Lung (tissue), 12 donors: ENCODE measurements around the gene ZMAT5. TPM values are rescaled to one million over a fixed set of nuclear protein-coding genes. Genes with fewer than 3 reads are reported as not detected.

Source experiments
- ATAC-seq: fragments of 200-7000 bp; cut with Tn5 transposase; one replicate; pipeline ENCODE4 v1.9.1; 2020; ENCODE audit warnings: moderate number of reproducible peaks; ENCODE audit not compliant: insufficient read depth, low FRiP score
- DNase-seq, 3 donors: peaks; one replicate each; pipeline ENCODE4 v3.0.0-alpha.2; 2013 to 2017
- H3K27ac ChIP-seq, 2 donors: one replicate each; pipeline ENCODE4 v1.5.1; 2013; ENCODE audit warnings: mild to moderate bottlenecking in 2 of 2, moderate library complexity in 2 of 2, control low read depth in 1 of 2, inconsistent platforms in 1 of 2, low read depth in 1 of 2, low read length in 1 of 2
- H3K27me3 ChIP-seq, 3 donors: one replicate each; pipeline ENCODE4 v1.5.1; 2013; ENCODE audit warnings: low read length in 2 of 3; ENCODE audit not compliant: control insufficient read depth in 3 of 3, insufficient read depth in 3 of 3
- H3K36me3 ChIP-seq, 4 donors: one replicate each; pipeline ENCODE4 v1.5.1; 2013; ENCODE audit warnings: low read length in 4 of 4, mild to moderate bottlenecking in 1 of 4, moderate library complexity in 1 of 4; ENCODE audit not compliant: control insufficient read depth in 4 of 4, insufficient read depth in 4 of 4
- H3K4me1 ChIP-seq, 5 donors: one replicate each; pipeline ENCODE4 v1.5.1; 2013; ENCODE audit warnings: low read length in 5 of 5, mild to moderate bottlenecking in 2 of 5, moderate library complexity in 1 of 5; ENCODE audit not compliant: control insufficient read depth in 5 of 5, insufficient read depth in 5 of 5
- H3K4me3 ChIP-seq: one replicate; pipeline ENCODE4 v1.5.1; 2013; ENCODE audit warnings: mild to moderate bottlenecking, control low read depth, moderate library complexity
- H3K9ac ChIP-seq, 2 donors: one replicate each; pipeline ENCODE4 v1.5.1; 2013; ENCODE audit warnings: low read length in 2 of 2, control low read depth in 1 of 2; ENCODE audit not compliant: insufficient read depth in 1 of 2
- H3K9me3 ChIP-seq, 4 donors: one replicate each; pipeline ENCODE4 v1.5.1; 2013; ENCODE audit warnings: low read length in 3 of 4, mild to moderate bottlenecking in 1 of 4, moderate library complexity in 1 of 4; ENCODE audit not compliant: control insufficient read depth in 4 of 4, insufficient read depth in 3 of 4
- CTCF ChIP-seq: IDR thresholded peaks from 2 replicates; pipeline ENCODE4 v1.5.1; 2012; ENCODE audit warnings: mild to moderate bottlenecking; ENCODE audit errors: control extremely low read depth, extremely low read depth
- WGBS, 2 donors: extraction: QIAGEN DNeasy Blood & Tissue Kit; methylation state at CpG; one replicate each; pipeline ENCODE4 v1.1.7; 2013; 5-methylcytosine and 5-hydroxymethylcytosine counted together
- polyA plus RNA-seq, 2 donors: library from polyadenylated mRNA; stranded (reverse); fragments of 200-250 nt; gene quantifications; one replicate each; pipeline ENCODE4 v1.2.1, GENCODE V29; 2013
- total RNA-seq, 2 donors: library from RNA; depleted of rRNA in 1 of 2; stranded (reverse); fragments of >200 nt in 1 of 2; gene quantifications; one replicate each; pipeline ENCODE4 v1.2.1, GENCODE V29; 2014 to 2021
- donor health status: control.
- donor health status: control.
- donor health status: Bipolar disorder and iron deficiency.
- donor health status: healthy.
- donor health status: DM: yes; HTN: yes; CAD: no.

ZMAT5 gene
- total and polyA plus RNA-seq, 4 donors = 11.2 to 32.5 (median 25.4) TPM

GRCh38 chr22:29751669-29752068, 15.1 kb downstream of the ZMAT5 start:
- H3K27ac ChIP-seq = no peak overlapping the region
- no peak for TF ChIP-seq CTCF
- 95 to 97% methylated on average over 2 of the region's 2 CpGs for WGBS, 2 donors
- H3K4me1 ChIP-seq = no peaks in the 10 kb centered on the region
- H3K4me3 ChIP-seq = no peak overlapping the region
- no peak for DNase-seq
- no peak overlapping the region for H3K9ac ChIP-seq
- H3K27me3 ChIP-seq = no peaks in the 10 kb centered on the region
- ATAC-seq = no peak
- no peaks in the 10 kb centered on the region for H3K9me3 ChIP-seq
- peaks cover 0 to 25% (median 4%) of the 10 kb centered on the region in 4 donors for H3K36me3 ChIP-seq

GRCh38 chr22:29750559-29751538, 16.0 kb downstream of the ZMAT5 start:
- H3K4me1 ChIP-seq = no peaks in the 10 kb centered on the region
- H3K36me3 ChIP-seq = peaks cover 0 to 29% (median 4%) of the 10 kb centered on the region in 4 donors
- H3K9ac ChIP-seq = no peak overlapping the region
- H3K27me3 ChIP-seq = no peaks in the 10 kb centered on the region
- TF ChIP-seq CTCF = no peak
- H3K27ac ChIP-seq = peak overlapping the region in 1 of 2 donors; percentile 33
- WGBS, 2 donors = 51 to 78% methylated on average over 11 of the region's 11 CpGs
- no peak overlapping the region for H3K4me3 ChIP-seq
- ATAC-seq (no peak), DNase-seq (no peak)
- H3K9me3 ChIP-seq = no peaks in the 10 kb centered on the region

DNA sequence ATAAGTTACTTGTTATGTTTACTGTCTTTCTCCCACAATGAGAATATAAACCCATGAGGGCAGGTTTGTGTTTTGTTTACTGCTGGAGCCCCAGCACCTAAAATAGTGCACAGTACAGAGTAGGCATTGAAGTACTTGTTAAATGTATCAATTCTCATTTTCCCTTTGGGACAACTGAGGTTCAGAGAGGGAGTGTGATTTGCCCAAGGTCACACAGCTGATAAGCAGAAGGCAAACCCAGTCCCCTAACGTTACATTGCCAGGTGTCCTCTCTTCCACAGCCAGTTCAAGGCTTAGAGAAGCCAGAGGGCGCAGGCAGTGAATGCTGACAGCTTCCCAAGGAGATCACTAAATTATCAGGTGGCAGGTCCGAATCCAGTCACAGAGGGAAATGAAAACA, 16.8 kb downstream of the ZMAT5 start:
- Histone ChIP-seq H3K27ac (no peak overlapping the region), H3K36me3 (peaks cover 0 to 35% (median 5%) of the 10 kb centered on the region in 4 donors), H3K4me1 (no peaks in the 10 kb centered on the region), H3K27me3 (no peaks in the 10 kb centered on the region), H3K9ac (no peak overlapping the region), H3K4me3 (no peak overlapping the region), H3K9me3 (no peaks in the 10 kb centered on the region)
- DNase-seq (no peak), ATAC-seq (no peak)
- TF ChIP-seq CTCF = no peak
- WGBS, 2 donors = 95 to 96% methylated on average over 3 of the region's 3 CpGs
